Measurements from ENCODE around the gene VAV2.

VAV2 gene

DNA sequence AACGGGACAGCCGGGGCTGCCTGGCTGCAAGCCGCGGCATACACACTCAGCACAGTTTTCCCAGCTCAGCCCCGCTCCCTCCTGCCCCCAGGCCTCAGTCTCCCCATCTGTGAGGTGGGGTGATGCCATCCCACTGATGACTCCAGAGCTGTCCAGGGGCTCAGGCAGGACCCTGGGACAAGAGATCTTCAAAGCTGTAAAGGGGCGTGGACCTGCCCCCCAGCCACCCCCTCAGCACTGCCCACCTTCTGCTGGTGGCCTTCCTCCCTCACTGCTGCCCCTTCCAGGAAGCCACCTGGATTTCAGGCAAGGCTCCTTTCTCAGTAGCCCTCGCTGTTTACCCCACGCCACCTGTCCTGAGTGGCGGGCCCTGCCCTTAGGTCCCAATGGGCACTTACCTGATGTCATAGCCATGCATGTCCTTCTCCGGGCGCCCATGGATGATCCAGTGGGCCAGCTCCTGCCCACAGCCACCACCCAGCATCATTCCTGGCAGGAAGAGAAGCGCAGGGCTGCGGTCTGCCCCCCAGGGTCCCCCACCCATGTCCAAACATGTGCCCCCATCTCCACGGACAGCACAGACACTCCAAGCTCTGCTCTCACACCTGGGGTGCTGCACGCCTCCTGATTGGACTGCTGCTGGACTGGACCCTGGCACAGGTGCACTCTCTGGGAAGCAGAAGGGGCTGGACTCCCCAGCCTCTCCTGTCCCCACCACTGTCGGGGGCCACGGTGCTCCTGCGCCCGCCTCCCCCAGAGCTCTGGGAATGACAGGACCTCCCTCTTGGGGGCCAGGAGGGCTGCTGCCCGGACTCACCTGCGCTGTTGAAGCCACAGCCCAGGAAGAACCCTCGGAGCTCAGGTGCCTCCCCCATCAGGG lies 279.7 kb downstream of the VAV2 start:
- H3K4me3 ChIP-seq (ENCODE audit: low read depth, low read length) = no peak overlapping the region
- no peak for TF ChIP-seq CTCF (IDR thresholded peaks at IDR 0.05; ENCODE audit: low read depth, low read length, missing control alignments)
- no peak for DNase-seq (ENCODE audit: low read depth)
- in situ Hi-C loops (cut with HindIII; ENCODE audit: low sequenced_read_pairs) = no loop called here

Data from astrocyte of the cerebellum (primary cell).